Type B pancreatic cell (in vitro differentiated cells): Measurements from ENCODE around the gene DSCAML1. TPM values are rescaled to one million over a fixed set of nuclear protein-coding genes. Genes with fewer than 3 reads are reported as not detected.
A peak's percentile ranks its signal among the peaks of the same experiment; 100 is the strongest.

Source experiments
- DNase-seq: peaks from one replicate; pipeline ENCODE4 v3.0.0; 2021; ENCODE audit warnings: mixed read lengths; ENCODE audit not compliant: unreplicated experiment; ENCODE audit errors: extremely low spot score
- H3K27ac Mint-ChIP-seq: 2 replicates; pipeline ENCODE4 v1.8.0; 2021; ENCODE audit warnings: mild to moderate bottlenecking, mixed read lengths
- H3K27me3 Mint-ChIP-seq: 2 replicates; pipeline ENCODE4 v1.8.0; 2021; ENCODE audit warnings: mixed read lengths
- H3K36me3 Mint-ChIP-seq: 2 replicates; pipeline ENCODE4 v1.8.0; 2021; ENCODE audit warnings: mixed read lengths
- H3K4me1 Mint-ChIP-seq: one replicate; pipeline ENCODE4 v1.8.0; 2021; ENCODE audit warnings: mixed read lengths; ENCODE audit not compliant: unreplicated experiment
- H3K4me3 Mint-ChIP-seq: 2 replicates; pipeline ENCODE4 v1.8.0; 2021; ENCODE audit warnings: mild to moderate bottlenecking, mixed read lengths
- H3K9me3 Mint-ChIP-seq: 2 replicates; pipeline ENCODE4 v1.8.0; 2021; ENCODE audit warnings: mixed read lengths
- CTCF ChIP-seq: fragments of 200-600 bp; sonication (generic); conservative IDR thresholded peaks from 2 replicates; pipeline ENCODE4 v1.5.0; 2021; ENCODE audit warnings: antibody characterized with exemption, mild to moderate bottlenecking
- total RNA-seq: library from RNA; stranded (reverse); gene quantifications from 2 replicates; pipeline ENCODE4 v1.2.1, GENCODE V29; 2021; ENCODE audit warnings: low replicate concordance

DSCAML1 gene
- total RNA-seq, 1 donor from 2014 or later, result 5.8 TPM

DNA sequence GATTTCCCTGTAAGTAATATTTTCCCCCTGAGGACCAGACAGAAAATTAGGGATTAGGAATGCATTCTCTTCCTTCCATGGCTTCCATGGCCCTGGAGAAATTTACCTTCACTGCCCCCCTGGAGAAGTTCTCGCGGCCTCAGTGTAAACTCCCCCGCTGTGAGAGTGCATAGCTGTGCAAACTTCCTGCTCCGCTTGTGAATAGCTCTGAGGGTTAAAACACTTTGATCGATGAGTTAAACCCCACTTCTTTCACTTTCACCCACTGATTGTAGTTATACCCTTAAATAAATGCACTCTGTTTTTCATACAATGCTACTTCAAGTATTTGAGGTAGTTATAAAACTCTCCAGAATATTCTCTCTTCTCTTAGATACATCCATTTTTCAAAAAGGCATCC is 190.8 kb downstream of the DSCAML1 start:
- Mint-ChIP-seq H3K36me3 (no peaks in the 10 kb centered on the region), H3K27ac (no peak overlapping the region), H3K4me3 (no peak overlapping the region), H3K9me3 (no peaks in the 10 kb centered on the region), H3K27me3 (peaks cover 40% of the 10 kb centered on the region), H3K4me1 (peaks cover 40% of the 10 kb centered on the region)
- DNase-seq, result no peak
- TF ChIP-seq CTCF, result no peak

DNA sequence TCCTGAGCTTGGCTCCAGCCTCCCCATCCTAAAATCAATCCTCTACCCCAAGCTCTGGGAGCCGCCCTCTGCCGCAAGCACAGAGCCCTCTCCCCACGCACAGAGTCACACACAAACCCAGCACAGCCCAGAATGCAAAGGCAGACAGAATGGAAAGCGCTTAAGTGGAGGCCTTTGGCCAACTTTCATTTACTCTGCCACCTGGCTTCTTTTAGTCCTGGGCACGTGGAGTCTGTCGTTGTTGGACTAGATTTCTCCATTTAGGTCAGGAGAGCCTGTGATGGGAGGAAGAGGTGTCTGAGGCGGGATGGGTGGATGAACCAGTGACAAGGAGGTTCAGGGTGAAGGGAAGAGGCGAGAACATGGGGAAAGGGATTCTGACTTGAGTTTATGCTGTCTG is 191.7 kb downstream of the DSCAML1 start:
- H3K27ac Mint-ChIP-seq, result no peak overlapping the region
- peaks cover 40% of the 10 kb centered on the region for H3K4me1 Mint-ChIP-seq
- H3K9me3 Mint-ChIP-seq, result no peaks in the 10 kb centered on the region
- H3K4me3 Mint-ChIP-seq, result no peak overlapping the region
- H3K36me3 Mint-ChIP-seq, result no peaks in the 10 kb centered on the region
- no peak for DNase-seq
- H3K27me3 Mint-ChIP-seq, result peaks cover 31% of the 10 kb centered on the region
- no peak for TF ChIP-seq CTCF

DNA sequence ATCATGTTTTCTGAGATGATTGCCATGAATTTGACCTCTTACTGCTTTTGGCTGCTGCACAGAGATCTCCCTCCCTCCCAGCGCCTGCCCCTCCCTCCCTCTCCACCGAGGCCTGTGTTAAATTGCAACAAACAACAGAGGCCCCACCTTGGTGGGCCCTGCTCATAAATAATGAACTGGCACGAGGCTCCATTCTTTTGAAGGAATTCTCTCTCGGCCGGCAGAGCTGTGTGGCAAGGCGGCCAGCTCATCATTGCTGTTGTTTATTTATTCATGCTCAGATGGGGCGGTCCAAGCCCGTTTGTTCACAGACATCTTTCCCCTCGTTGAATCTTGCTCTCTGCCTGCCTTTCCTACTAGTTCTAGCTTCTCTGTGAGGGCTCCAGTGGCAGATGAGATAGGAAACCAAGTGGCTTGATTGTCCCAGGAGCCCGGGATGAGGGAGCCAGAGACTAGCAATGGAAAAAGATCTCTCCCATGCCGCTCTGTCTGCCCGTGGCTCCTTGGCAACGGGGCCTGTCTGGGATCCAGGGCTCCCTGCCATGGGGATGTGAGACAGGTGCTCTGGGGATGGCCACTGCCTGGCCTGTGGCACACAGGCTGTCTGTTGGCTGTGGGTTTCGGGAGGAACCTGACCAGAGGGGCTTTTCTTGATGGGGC is 192.6 kb downstream of the DSCAML1 start:
- no peak for DNase-seq
- no peak for TF ChIP-seq CTCF
- Mint-ChIP-seq H3K27ac (no peak overlapping the region), H3K4me3 (peak overlapping the region; percentile 62), H3K4me1 (peaks cover 36% of the 10 kb centered on the region), H3K9me3 (no peaks in the 10 kb centered on the region), H3K27me3 (peaks cover 30% of the 10 kb centered on the region), H3K36me3 (no peaks in the 10 kb centered on the region)

GRCh38 chr11:117603932-117604331 is 193.1 kb downstream of the DSCAML1 start:
- no peaks in the 10 kb centered on the region for H3K9me3 Mint-ChIP-seq
- no peak overlapping the region for H3K27ac Mint-ChIP-seq
- no peak overlapping the region for H3K4me3 Mint-ChIP-seq
- peaks cover 34% of the 10 kb centered on the region for H3K27me3 Mint-ChIP-seq
- no peaks in the 10 kb centered on the region for H3K36me3 Mint-ChIP-seq
- DNase-seq, result no peak
- TF ChIP-seq CTCF, result no peak
- H3K4me1 Mint-ChIP-seq, result peaks cover 36% of the 10 kb centered on the region

GRCh38 chr11:117601006-117601708 is 195.9 kb downstream of the DSCAML1 start:
- Mint-ChIP-seq H3K4me3 (no peak overlapping the region), H3K4me1 (peaks cover 26% of the 10 kb centered on the region), H3K27me3 (peaks cover 30% of the 10 kb centered on the region), H3K36me3 (no peaks in the 10 kb centered on the region), H3K27ac (no peak overlapping the region), H3K9me3 (no peaks in the 10 kb centered on the region)
- no peak for TF ChIP-seq CTCF
- no peak for DNase-seq
